Stimulated activated CD4-positive, alpha-beta T cell treated with anti-CD3 and anti-CD28 coated beads, Interleukin-12 subunit alpha, Interleukin-12 subunit beta, amount 100 ng/mL, for 4 hours (primary cell): Measurements from ENCODE around the gene GRIN1.

Source experiments
- DNase-seq: peaks from one replicate; pipeline ENCODE4 v3.0.0-alpha.2; 2020

The GRIN1 gene

GRCh38 chr9:137198051-137198901, 59.3 kb downstream of the GRIN1 start:
- DNase-seq = no peak

- DNase-seq = no peak
Measured at GRCh38 chr9:137198902-137199283, 59.9 kb downstream of the GRIN1 start.

GRCh38 chr9:137199411-137200121, 60.6 kb downstream of the GRIN1 start:
- no peak for DNase-seq

GRCh38 chr9:137200311-137201204, 61.6 kb downstream of the GRIN1 start, which contains the start of gene TPRN:
TPRN (minus strand) TSS chr9:137200741; CDS start chr9:137200711, 30 bp downstream.
- peak; percentile 96 for DNase-seq

- DNase-seq = no peak
Measured at GRCh38 chr9:137201205-137201868, 62.4 kb downstream of the GRIN1 start.

GRCh38 chr9:137202966-137203365, 64.0 kb downstream of the GRIN1 start:
- DNase-seq = no peak

- DNase-seq = no peak
Measured at GRCh38 chr9:137204731-137205125, 65.8 kb downstream of the GRIN1 start.

GRCh38 chr9:137205126-137206069, 66.4 kb downstream of the GRIN1 start, which contains the start of the genes NDOR1 and TMEM203:
NDOR1 (plus strand) TSS chr9:137205700; CDS start chr9:137205778, 78 bp downstream.
TMEM203 (minus strand) TSS chr9:137205648; CDS start chr9:137205414, 234 bp downstream.
- DNase-seq = peak; percentile 94

GRCh38 chr9:137206602-137207001, 67.6 kb downstream of the GRIN1 start:
- no peak for DNase-seq

GRCh38 chr9:137211532-137211931, 72.6 kb downstream of the GRIN1 start:
- no peak for DNase-seq

GRCh38 chr9:137212520-137212919, 73.6 kb downstream of the GRIN1 start:
- no peak for DNase-seq

- DNase-seq = no peak
Measured at GRCh38 chr9:137213160-137214060, 74.5 kb downstream of the GRIN1 start.

GRCh38 chr9:137214620-137215019, 75.7 kb downstream of the GRIN1 start:
- no peak for DNase-seq

GRCh38 chr9:137215196-137215986, 76.4 kb downstream of the GRIN1 start:
- DNase-seq = no peak

- DNase-seq = no peak
Measured at GRCh38 chr9:137216188-137216965, 77.4 kb downstream of the GRIN1 start.

GRCh38 chr9:137217276-137218211, 78.6 kb downstream of the GRIN1 start:
- DNase-seq = no peak

- DNase-seq = no peak
Measured at GRCh38 chr9:137218212-137218753, 79.3 kb downstream of the GRIN1 start.
